Thyroid gland (tissue), 4 donors: ENCODE data around the gene ZNF580. TPM values are rescaled to one million over a fixed set of nuclear protein-coding genes. Genes with fewer than 3 reads are reported as not detected.

ENCODE experiments used
- DNase-seq, 2 donors: peaks; one replicate each; pipeline ENCODE4 v3.0.0-alpha.2; 2019
- H3K27ac ChIP-seq, 3 donors: fragments of 200-600 bp; sonication (generic); 1 replicate in 2 of 3; 2 replicates in 1 of 3; pipeline ENCODE4 v1.5.1; 2016 to 2019; ENCODE audit warnings: mild to moderate bottlenecking in 1 of 3, moderate library complexity in 1 of 3
- H3K27me3 ChIP-seq: fragments of 200-600 bp; sonication (generic); one replicate; pipeline ENCODE4 v1.5.1; 2019
- H3K36me3 ChIP-seq, 2 donors: fragments of 200-600 bp; sonication (generic); one replicate each; pipeline ENCODE4 v1.5.1; 2016 to 2019
- H3K4me1 ChIP-seq, 2 donors: fragments of 200-600 bp; sonication (generic); one replicate each; pipeline ENCODE4 v1.5.1; 2017 to 2019
- H3K4me3 ChIP-seq, 3 donors: fragments of 200-600 bp; sonication (generic); replicated peaks in 1 of 3; 1 replicate in 2 of 3; 2 replicates in 1 of 3; pipeline ENCODE4 v1.5.1; 2016; ENCODE audit warnings: mild to moderate bottlenecking in 1 of 3
- H3K9me3 ChIP-seq: fragments of 200-600 bp; sonication (generic); one replicate; pipeline ENCODE4 v1.5.1; 2017
- POLR2A ChIP-seq, 2 donors: fragments of 450-650 bp; IDR thresholded peaks; one replicate each; pipeline ENCODE4 v1.6.1; 2017; ENCODE audit warnings: antibody characterized with exemption in 2 of 2, mild to moderate bottlenecking in 2 of 2, moderate library complexity in 1 of 2
- WGBS, 2 donors: methylation state at CpG; one replicate each; pipeline ENCODE4 v1.1.5; 2017; 5-methylcytosine and 5-hydroxymethylcytosine counted together
- intact Hi-C: fragments of 100-400 bp; cut with DNase I; formaldehyde crosslinking; loops from one replicate; pipeline ENCODE4 v1.15.1; 2023
- total RNA-seq, 4 donors: library from RNA; depleted of rRNA; stranded (reverse); fragments of >200 nt; gene quantifications; one replicate each; pipeline ENCODE4 v1.2.3, GENCODE V29; 2016
- TF ChIP-seq, protein P1 (sequence below), 6 experiments: fragments of 200-600 bp in 3 of 6; fragments of 450-650 bp in 3 of 6; sonication (generic) in 3 of 6; IDR thresholded peaks; one replicate each; pipeline ENCODE4 v1.5.1; 2016 to 2019; ENCODE audit warnings: antibody characterized with exemption in 6 of 6, mild to moderate bottlenecking in 2 of 6, inconsistent platforms in 1 of 6, moderate library complexity in 1 of 6

ZNF580 gene
- total RNA-seq, 4 donors from 2014 or later: 29.9 to 61.1 (median 44.8) TPM

DNA sequence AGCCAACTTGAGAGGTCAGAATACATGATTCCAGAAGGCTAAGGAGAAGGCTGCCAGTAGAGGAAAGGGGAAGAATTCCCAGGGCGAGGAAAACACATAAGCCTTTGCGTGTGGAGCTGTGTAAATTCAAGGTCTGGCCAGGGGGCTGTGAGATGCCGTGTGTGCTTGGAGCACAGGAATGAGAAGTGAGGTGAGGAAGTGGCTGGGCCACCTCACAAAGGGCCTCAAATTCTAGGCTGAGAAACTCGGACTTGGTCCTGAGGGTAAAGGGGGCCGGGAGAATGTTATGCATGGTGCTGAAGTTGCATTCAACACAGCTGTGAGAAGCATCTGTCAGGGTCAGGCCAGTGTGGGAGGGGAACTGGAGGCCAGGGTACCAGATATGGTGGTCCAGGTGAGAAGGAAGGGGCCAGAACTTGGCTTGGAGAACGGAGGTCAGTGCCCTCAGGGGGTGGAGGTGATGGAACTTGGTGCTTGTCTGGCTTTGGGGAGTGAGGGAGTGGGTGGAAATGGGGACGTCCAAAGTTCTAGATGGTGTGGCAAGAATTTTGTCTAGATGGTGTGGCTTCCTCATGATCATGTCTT, 4.9 kb upstream of the ZNF580 start:
- H3K4me1 ChIP-seq: peaks cover 25 to 36% of the 10 kb centered on the region in 2 donors
- WGBS, 2 donors: 63 to 69% methylated on average over 7 of the region's 7 CpGs
- intact Hi-C loops: no loop called here
- H3K36me3 ChIP-seq: no peaks in the 10 kb centered on the region
- DNase-seq: no peak
- TF ChIP-seq, protein P1, sequence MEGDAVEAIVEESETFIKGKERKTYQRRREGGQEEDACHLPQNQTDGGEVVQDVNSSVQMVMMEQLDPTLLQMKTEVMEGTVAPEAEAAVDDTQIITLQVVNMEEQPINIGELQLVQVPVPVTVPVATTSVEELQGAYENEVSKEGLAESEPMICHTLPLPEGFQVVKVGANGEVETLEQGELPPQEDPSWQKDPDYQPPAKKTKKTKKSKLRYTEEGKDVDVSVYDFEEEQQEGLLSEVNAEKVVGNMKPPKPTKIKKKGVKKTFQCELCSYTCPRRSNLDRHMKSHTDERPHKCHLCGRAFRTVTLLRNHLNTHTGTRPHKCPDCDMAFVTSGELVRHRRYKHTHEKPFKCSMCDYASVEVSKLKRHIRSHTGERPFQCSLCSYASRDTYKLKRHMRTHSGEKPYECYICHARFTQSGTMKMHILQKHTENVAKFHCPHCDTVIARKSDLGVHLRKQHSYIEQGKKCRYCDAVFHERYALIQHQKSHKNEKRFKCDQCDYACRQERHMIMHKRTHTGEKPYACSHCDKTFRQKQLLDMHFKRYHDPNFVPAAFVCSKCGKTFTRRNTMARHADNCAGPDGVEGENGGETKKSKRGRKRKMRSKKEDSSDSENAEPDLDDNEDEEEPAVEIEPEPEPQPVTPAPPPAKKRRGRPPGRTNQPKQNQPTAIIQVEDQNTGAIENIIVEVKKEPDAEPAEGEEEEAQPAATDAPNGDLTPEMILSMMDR (IDR thresholded peaks at IDR 0.05): no peak
- no peak for TF ChIP-seq POLR2A (IDR thresholded peaks at IDR 0.05)
- H3K27me3 ChIP-seq: no peaks in the 10 kb centered on the region
- H3K27ac ChIP-seq: peak overlapping the region; percentile 95 to 98 (median 96)
- peak overlapping the region; percentile 96 to 98 (median 98) for H3K4me3 ChIP-seq
- no peaks in the 10 kb centered on the region for H3K9me3 ChIP-seq

DNA sequence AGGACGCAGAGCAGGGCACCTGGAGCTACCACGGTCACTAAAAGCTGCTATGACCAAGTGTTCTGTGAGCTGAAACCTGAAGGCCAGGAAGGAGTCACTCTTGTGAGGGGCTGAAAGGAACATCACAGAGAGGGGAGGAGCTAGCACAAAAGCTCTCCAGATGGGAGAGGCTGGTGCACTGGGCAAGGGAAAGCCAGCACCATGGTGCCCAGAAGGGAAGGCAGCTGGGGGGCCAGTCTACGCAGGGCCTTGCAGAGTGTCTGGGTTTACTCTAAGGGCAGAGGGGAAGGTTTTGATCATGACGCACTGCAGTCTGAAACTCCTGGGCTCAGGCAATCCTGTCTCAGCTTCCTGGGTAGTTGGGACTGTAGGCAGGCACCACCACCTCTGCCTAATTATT, 4.1 kb upstream of the ZNF580 start:
- TF ChIP-seq, protein P1 (IDR thresholded peaks at IDR 0.05): no peak
- no peak for TF ChIP-seq POLR2A (IDR thresholded peaks at IDR 0.05)
- Histone ChIP-seq H3K9me3 (no peaks in the 10 kb centered on the region), H3K27ac (no peak overlapping the region), H3K36me3 (no peaks in the 10 kb centered on the region), H3K27me3 (no peaks in the 10 kb centered on the region), H3K4me3 (no peak overlapping the region), H3K4me1 (peaks cover 25 to 36% of the 10 kb centered on the region in 2 donors)
- intact Hi-C loops: no loop called here
- WGBS, 2 donors: 88 to 94% methylated on average over 4 of the region's 4 CpGs
- DNase-seq: no peak

DNA sequence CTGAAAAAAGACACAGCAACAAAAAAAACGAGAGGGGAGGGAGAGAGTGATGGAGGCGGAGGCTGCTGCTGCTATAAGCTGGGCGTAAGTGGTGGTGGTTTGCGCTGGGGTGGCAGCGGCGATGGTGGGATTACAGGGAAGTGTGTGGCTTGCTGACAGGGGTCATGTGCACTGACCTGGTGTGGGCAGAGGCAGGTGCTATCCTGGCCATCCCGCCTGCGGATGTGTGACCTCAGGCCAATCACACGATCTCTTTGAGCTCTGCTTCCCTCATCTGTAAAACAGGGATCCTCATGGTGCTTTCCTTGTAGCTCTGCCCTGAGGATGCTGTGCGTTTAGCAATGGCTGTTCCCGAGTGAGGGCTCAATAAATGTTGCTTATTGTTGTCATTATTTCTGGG, 3.3 kb upstream of the ZNF580 start:
- 86 to 88% methylated on average over 11 of the region's 11 CpGs for WGBS, 2 donors
- Histone ChIP-seq H3K27ac (no peak overlapping the region), H3K27me3 (no peaks in the 10 kb centered on the region), H3K36me3 (no peaks in the 10 kb centered on the region), H3K9me3 (no peaks in the 10 kb centered on the region), H3K4me3 (no peak overlapping the region), H3K4me1 (peaks cover 30 to 43% of the 10 kb centered on the region in 2 donors)
- intact Hi-C loops: no loop called here
- no peak for DNase-seq
- no peak for TF ChIP-seq POLR2A (IDR thresholded peaks at IDR 0.05)
- TF ChIP-seq, protein P1 (IDR thresholded peaks at IDR 0.05): no peak

DNA sequence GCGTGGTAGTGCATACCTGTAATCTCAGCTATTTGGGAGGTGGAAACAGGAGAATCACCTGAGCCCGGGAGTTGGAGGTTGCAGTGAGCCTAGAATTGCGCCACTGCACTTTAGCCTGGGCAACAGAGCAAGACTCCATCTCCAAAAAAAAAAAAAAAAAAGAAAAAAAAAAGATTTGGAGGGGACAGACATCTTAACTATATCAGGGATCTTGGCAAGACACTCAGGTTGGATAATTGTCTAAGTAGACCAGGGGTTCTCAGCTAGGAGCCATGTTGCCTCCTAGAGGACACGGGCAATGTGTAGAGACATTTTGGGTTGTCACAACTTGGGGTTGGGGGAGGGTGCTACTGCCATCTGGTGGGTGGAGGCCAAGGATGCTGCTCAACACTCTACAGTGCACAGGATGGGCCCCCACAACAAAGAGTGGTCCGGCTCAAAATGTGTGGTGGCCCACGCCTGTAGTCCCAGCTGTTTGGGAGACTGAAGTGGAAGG, 1.9 kb upstream of the ZNF580 start:
- Histone ChIP-seq H3K36me3 (no peaks in the 10 kb centered on the region), H3K4me3 (no peak overlapping the region), H3K27ac (no peak overlapping the region), H3K4me1 (peaks cover 36 to 52% of the 10 kb centered on the region in 2 donors), H3K9me3 (no peaks in the 10 kb centered on the region), H3K27me3 (no peaks in the 10 kb centered on the region)
- intact Hi-C loops: no loop called here
- 87 to 90% methylated on average over 6 of the region's 6 CpGs for WGBS, 2 donors
- no peak for DNase-seq
- TF ChIP-seq, protein P1 (IDR thresholded peaks at IDR 0.05): peak in 1 of 6 experiments; percentile 28
- TF ChIP-seq POLR2A (IDR thresholded peaks at IDR 0.05): no peak

DNA sequence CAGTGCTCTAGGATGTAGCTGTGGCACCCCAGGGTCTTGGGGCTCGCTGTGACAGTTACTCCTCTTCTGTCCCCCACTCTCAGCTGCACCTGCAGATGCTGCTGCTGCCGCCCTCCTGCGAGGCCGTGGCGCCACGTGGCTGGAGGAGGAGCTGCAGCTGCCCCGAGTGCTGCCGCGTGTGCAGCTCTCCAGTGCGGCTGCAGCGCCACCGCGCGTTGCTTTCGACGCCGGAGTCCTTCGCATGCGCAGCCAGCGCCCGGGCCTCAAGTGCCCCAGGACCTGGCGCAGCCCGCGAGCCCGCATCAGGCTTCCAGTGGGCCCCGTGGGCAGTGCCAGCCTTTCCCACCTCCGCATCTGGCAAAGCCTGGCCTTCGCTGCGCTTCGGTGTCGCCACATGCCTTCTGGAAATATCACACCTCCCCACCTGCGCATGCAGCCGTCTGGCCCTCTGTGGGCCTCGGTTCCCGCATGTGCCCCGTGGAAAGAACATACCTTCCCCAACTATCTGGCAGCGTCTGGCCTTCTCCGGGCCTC, 692 bp upstream of the ZNF580 start:
- peak; percentile 75 to 76 for DNase-seq
- WGBS, 2 donors: 7 to 30% methylated on average over 2 to 12 of the region's 38 CpGs
- H3K27me3 ChIP-seq: no peaks in the 10 kb centered on the region

More for the DNA sequence above, 692 bp upstream of the ZNF580 start:
- no peaks in the 10 kb centered on the region for H3K9me3 ChIP-seq
- peak overlapping the region; percentile 86 to 96 (median 91) for H3K27ac ChIP-seq
- no peak for TF ChIP-seq POLR2A (IDR thresholded peaks at IDR 0.05)
- TF ChIP-seq, protein P1 (IDR thresholded peaks at IDR 0.05): peak in 5 of 6 experiments; percentile 13 to 59 (median 54)
- H3K4me3 ChIP-seq: peak overlapping the region in 1 of 3 donors; percentile 84
- peaks cover 42 to 57% of the 10 kb centered on the region in 2 donors for H3K4me1 ChIP-seq
- H3K36me3 ChIP-seq: no peaks in the 10 kb centered on the region
- intact Hi-C loops: no loop called here
